Measurements from ENCODE around the gene INSRR.

INSRR gene

GRCh38 chr1:156874572-156875340, 15.8 kb upstream of the INSRR start:
- no peak for DNase-seq (ENCODE audit: low read depth)

- no peak for DNase-seq (ENCODE audit: low read depth)
Observed at GRCh38 chr1:156874142-156874541, 15.2 kb upstream of the INSRR start.

- DNase-seq (ENCODE audit: low read depth): no peak
Observed at GRCh38 chr1:156873659-156874058, 14.7 kb upstream of the INSRR start.

- no peak for DNase-seq (ENCODE audit: low read depth)
Observed at GRCh38 chr1:156869455-156869854, 10.5 kb upstream of the INSRR start.

GRCh38 chr1:156868341-156868740, 9.4 kb upstream of the INSRR start:
- DNase-seq (ENCODE audit: low read depth): no peak

- no peak for DNase-seq (ENCODE audit: low read depth)
Observed at GRCh38 chr1:156866249-156866909, 7.5 kb upstream of the INSRR start.

GRCh38 chr1:156865865-156866248, 6.9 kb upstream of the INSRR start:
- no peak for DNase-seq (ENCODE audit: low read depth)

GRCh38 chr1:156865258-156865657, 6.3 kb upstream of the INSRR start:
- DNase-seq (ENCODE audit: low read depth): no peak

- no peak for DNase-seq (ENCODE audit: low read depth)
Observed at GRCh38 chr1:156864796-156865195, 5.9 kb upstream of the INSRR start.

GRCh38 chr1:156863631-156864030, 4.7 kb upstream of the INSRR start:
- no peak for DNase-seq (ENCODE audit: low read depth)

- DNase-seq (ENCODE audit: low read depth): peak; percentile 44
Observed at GRCh38 chr1:156862997-156863599, 4.2 kb upstream of the INSRR start.

- no peak for DNase-seq (ENCODE audit: low read depth)
Observed at GRCh38 chr1:156862584-156862983, 3.7 kb upstream of the INSRR start.

- peak; percentile 42 for DNase-seq (ENCODE audit: low read depth)
Observed at GRCh38 chr1:156860628-156861423, 1.9 kb upstream of the INSRR start, which contains the start of gene NTRK1. TSS of gene NTRK1 (plus strand) at chr1:156860865. CDS start at chr1:156860935, 70 bp downstream.

- peak; percentile 62 for DNase-seq (ENCODE audit: low read depth)
Observed at GRCh38 chr1:156860113-156860627, 1.3 kb upstream of the INSRR start.

GRCh38 chr1:156859523-156860112, 701 bp upstream of the INSRR start:
- no peak for DNase-seq (ENCODE audit: low read depth)

GRCh38 chr1:156858555-156858956, 361 bp downstream of the INSRR start:
- DNase-seq (ENCODE audit: low read depth): no peak

- no peak for DNase-seq (ENCODE audit: low read depth)
Observed at GRCh38 chr1:156857532-156857931, 1.4 kb downstream of the INSRR start.

GRCh38 chr1:156856282-156856785, 2.6 kb downstream of the INSRR start:
- DNase-seq (ENCODE audit: low read depth): no peak

- no peak for DNase-seq (ENCODE audit: low read depth)
Observed at GRCh38 chr1:156854634-156855033, 4.3 kb downstream of the INSRR start.

- DNase-seq (ENCODE audit: low read depth): no peak
Observed at GRCh38 chr1:156853761-156854160, 5.2 kb downstream of the INSRR start.

GRCh38 chr1:156852418-156852874, 6.5 kb downstream of the INSRR start:
- no peak for DNase-seq (ENCODE audit: low read depth)
